ENCODE results near the gene TDRD7. TPM values are rescaled to one million over a fixed set of nuclear protein-coding genes. Genes with fewer than 3 reads are reported as not detected.

The TDRD7 gene
- total and polyA plus RNA-seq, 2 of the 13 experiments (the other 11 are each of a cell fraction or from before 2014, with no cell fraction given): 9.8 to 15.5 TPM

GRCh38 chr9:97386733-97387503 lies 25.0 kb upstream of the TDRD7 start (continued):
- TF ChIP-seq TFAP4 (IDR thresholded peaks at IDR 0.05; ENCODE audit: borderline replicate concordance, low read depth) (peak; percentile 66; the same call in 1 of the 2 replicates), SOX6 (IDR thresholded peaks at IDR 0.05) (no peak), SOX6 (CRISPR knock-in tag; IDR thresholded peaks at IDR 0.05) (peak; percentile 68), ZMAT3 (CRISPR knock-in tag; conservative IDR thresholded peaks at IDR 0.05) (0 out of 2 replicates have a peak, but pooled peaks have one; percentile 49), ZNF530 (CRISPR knock-in tag; IDR thresholded peaks at IDR 0.05; ENCODE audit: low read depth) (no peak), CBX1 (IDR thresholded peaks at IDR 0.05; ENCODE audit: low read depth) (no peak), RAD21 (CRISPR knock-in tag; IDR thresholded peaks at IDR 0.05) (peak; percentile 90), CBFB (CRISPR knock-in tag; IDR thresholded peaks at IDR 0.05) (no peak; the same call in 1 of the 2 replicates), ZNF879 (CRISPR knock-in tag; IDR thresholded peaks at IDR 0.05) (no peak; the same call in 1 of the 2 replicates), TOPORS (CRISPR knock-in tag; IDR thresholded peaks at IDR 0.05) (peak; percentile 75; the same call in 1 of the 2 replicates), ARHGAP35 (CRISPR knock-in tag; IDR thresholded peaks at IDR 0.05; ENCODE audit: borderline replicate concordance) (peak; percentile 60; the same call in 1 of the 2 replicates), ZNF34 (CRISPR knock-in tag; IDR thresholded peaks at IDR 0.05; ENCODE audit: borderline replicate concordance) (no peak), ZNF496 (CRISPR knock-in tag; IDR thresholded peaks at IDR 0.05; ENCODE audit: insufficient replicate concordance) (no peak), ZNF781 (CRISPR knock-in tag; IDR thresholded peaks at IDR 0.05; ENCODE audit: borderline replicate concordance, not compliant biosample characterization) (no peak), MEIS1 (CRISPR knock-in tag; IDR thresholded peaks at IDR 0.05; ENCODE audit: borderline replicate concordance) (peak; percentile 56; the same call in 1 of the 2 replicates), ZNF232 (CRISPR knock-in tag; IDR thresholded peaks at IDR 0.05; ENCODE audit: borderline replicate concordance) (peak; percentile 54; the same call in 1 of the 2 replicates), ZBTB39 (CRISPR knock-in tag; IDR thresholded peaks at IDR 0.05) (no peak)
- TF ChIP-seq, protein P1, sequence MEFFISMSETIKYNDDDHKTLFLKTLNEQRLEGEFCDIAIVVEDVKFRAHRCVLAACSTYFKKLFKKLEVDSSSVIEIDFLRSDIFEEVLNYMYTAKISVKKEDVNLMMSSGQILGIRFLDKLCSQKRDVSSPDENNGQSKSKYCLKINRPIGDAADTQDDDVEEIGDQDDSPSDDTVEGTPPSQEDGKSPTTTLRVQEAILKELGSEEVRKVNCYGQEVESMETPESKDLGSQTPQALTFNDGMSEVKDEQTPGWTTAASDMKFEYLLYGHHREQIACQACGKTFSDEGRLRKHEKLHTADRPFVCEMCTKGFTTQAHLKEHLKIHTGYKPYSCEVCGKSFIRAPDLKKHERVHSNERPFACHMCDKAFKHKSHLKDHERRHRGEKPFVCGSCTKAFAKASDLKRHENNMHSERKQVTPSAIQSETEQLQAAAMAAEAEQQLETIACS (CRISPR knock-in tag; IDR thresholded peaks at IDR 0.05): no peak
- TF ChIP-seq, protein P2, sequence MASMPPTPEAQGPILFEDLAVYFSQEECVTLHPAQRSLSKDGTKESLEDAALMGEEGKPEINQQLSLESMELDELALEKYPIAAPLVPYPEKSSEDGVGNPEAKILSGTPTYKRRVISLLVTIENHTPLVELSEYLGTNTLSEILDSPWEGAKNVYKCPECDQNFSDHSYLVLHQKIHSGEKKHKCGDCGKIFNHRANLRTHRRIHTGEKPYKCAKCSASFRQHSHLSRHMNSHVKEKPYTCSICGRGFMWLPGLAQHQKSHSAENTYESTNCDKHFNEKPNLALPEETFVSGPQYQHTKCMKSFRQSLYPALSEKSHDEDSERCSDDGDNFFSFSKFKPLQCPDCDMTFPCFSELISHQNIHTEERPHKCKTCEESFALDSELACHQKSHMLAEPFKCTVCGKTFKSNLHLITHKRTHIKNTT (CRISPR knock-in tag; IDR thresholded peaks at IDR 0.05): no peak
- TF ChIP-seq, protein P3, sequence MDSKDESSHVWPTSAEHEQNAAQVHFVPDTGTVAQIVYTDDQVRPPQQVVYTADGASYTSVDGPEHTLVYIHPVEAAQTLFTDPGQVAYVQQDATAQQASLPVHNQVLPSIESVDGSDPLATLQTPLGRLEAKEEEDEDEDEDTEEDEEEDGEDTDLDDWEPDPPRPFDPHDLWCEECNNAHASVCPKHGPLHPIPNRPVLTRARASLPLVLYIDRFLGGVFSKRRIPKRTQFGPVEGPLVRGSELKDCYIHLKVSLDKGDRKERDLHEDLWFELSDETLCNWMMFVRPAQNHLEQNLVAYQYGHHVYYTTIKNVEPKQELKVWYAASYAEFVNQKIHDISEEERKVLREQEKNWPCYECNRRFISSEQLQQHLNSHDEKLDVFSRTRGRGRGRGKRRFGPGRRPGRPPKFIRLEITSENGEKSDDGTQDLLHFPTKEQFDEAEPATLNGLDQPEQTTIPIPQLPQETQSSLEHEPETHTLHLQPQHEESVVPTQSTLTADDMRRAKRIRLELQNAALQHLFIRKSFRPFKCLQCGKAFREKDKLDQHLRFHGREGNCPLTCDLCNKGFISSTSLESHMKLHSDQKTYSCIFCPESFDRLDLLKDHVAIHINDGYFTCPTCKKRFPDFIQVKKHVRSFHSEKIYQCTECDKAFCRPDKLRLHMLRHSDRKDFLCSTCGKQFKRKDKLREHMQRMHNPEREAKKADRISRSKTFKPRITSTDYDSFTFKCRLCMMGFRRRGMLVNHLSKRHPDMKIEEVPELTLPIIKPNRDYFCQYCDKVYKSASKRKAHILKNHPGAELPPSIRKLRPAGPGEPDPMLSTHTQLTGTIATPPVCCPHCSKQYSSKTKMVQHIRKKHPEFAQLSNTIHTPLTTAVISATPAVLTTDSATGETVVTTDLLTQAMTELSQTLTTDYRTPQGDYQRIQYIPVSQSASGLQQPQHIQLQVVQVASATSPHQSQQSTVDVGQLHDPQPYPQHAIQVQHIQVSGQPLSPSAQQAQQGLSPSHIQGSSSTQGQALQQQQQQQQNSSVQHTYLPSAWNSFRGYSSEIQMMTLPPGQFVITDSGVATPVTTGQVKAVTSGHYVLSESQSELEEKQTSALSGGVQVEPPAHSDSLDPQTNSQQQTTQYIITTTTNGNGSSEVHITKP (CRISPR knock-in tag; IDR thresholded peaks at IDR 0.05; ENCODE audit: low read depth): no peak

Measured in HepG2 (cell line).